Lower leg skin (tissue), 4 donors: Measurements from ENCODE around the gene PSMB5. TPM values are rescaled to one million over a fixed set of nuclear protein-coding genes. Genes with fewer than 3 reads are reported as not detected.

ENCODE experiments used
- DNase-seq, 2 donors: peaks; one replicate each; pipeline ENCODE4 v3.0.0-alpha.2; 2019; ENCODE audit warnings: low spot score in 2 of 2
- H3K4me3 ChIP-seq: fragments of 200-600 bp; sonication (generic); 2 replicates; pipeline ENCODE4 v1.5.1; 2017; ENCODE audit warnings: mild to moderate bottlenecking, low read depth; ENCODE audit not compliant: poor library complexity, severe bottlenecking
- CTCF ChIP-seq, 3 donors: fragments of 450-650 bp; IDR thresholded peaks; one replicate each; pipeline ENCODE4 v1.5.1; 2016; ENCODE audit warnings: antibody characterized with exemption in 3 of 3, mild to moderate bottlenecking in 3 of 3, moderate library complexity in 2 of 3
- POLR2A ChIP-seq, 2 donors: fragments of 450-650 bp; IDR thresholded peaks; one replicate each; pipeline ENCODE4 v1.6.1; 2016 to 2017; ENCODE audit warnings: antibody characterized with exemption in 2 of 2, mild to moderate bottlenecking in 1 of 2, moderate library complexity in 1 of 2
- WGBS, 2 donors: methylation state at CpG; one replicate each; pipeline ENCODE4 v1.1.5; 2018; 5-methylcytosine and 5-hydroxymethylcytosine counted together
- intact Hi-C: fragments of 100-400 bp; cut with DNase I; formaldehyde crosslinking; loops from one replicate; pipeline ENCODE4 v1.15.0; 2023; ENCODE audit warnings: low total_unique reads
- total RNA-seq, 4 donors: library from RNA; depleted of rRNA; stranded (reverse); fragments of >200 nt; gene quantifications; one replicate each; pipeline ENCODE4 v1.1.0, GENCODE V29; 2016

Gene PSMB5
- total RNA-seq, 4 donors from 2014 or later = 70.6 to 148 (median 116) TPM

- 96 to 100% methylated on average over 10 of the region's 10 CpGs for WGBS, 2 donors
Observed at GRCh38 chr14:23053426-23053825, 18.7 kb upstream of the PSMB5 start.

GRCh38 chr14:23052671-23053070 lies 18.0 kb upstream of the PSMB5 start:
- no peak overlapping the region for H3K4me3 ChIP-seq
- TF ChIP-seq CTCF (IDR thresholded peaks at IDR 0.05) (no peak), POLR2A (IDR thresholded peaks at IDR 0.05) (no peak)
- peak in 1 of 2 donors; percentile 45 for DNase-seq
- 73 to 80% methylated on average over 3 of the region's 3 CpGs for WGBS, 2 donors
- intact Hi-C loops = no loop called here

More at GRCh38 chr14:23053426-23053825, 18.7 kb upstream of the PSMB5 start:
- intact Hi-C loops = no loop called here
- peak in 1 of 2 donors; percentile 85 for DNase-seq
- no peak overlapping the region for H3K4me3 ChIP-seq
- TF ChIP-seq POLR2A (IDR thresholded peaks at IDR 0.05) (no peak), CTCF (IDR thresholded peaks at IDR 0.05) (no peak)

- TF ChIP-seq CTCF (IDR thresholded peaks at IDR 0.05) (no peak), POLR2A (IDR thresholded peaks at IDR 0.05) (no peak)
- intact Hi-C loops = no loop called here
- no peak for DNase-seq
- no peak overlapping the region for H3K4me3 ChIP-seq
- WGBS, 2 donors = 33 to 43% methylated on average over 5 to 10 of the region's 14 CpGs
Observed at GRCh38 chr14:23052182-23052623, 17.5 kb upstream of the PSMB5 start.

GRCh38 chr14:23051141-23052057 lies 16.7 kb upstream of the PSMB5 start:
- WGBS, 2 donors = 71 to 79% methylated on average over 5 of the region's 5 CpGs
- no peak overlapping the region for H3K4me3 ChIP-seq
- intact Hi-C loops = no loop called here
- no peak for DNase-seq
- TF ChIP-seq POLR2A (IDR thresholded peaks at IDR 0.05) (no peak), CTCF (IDR thresholded peaks at IDR 0.05) (no peak)

GRCh38 chr14:23049011-23049410 lies 14.3 kb upstream of the PSMB5 start:
- DNase-seq = no peak
- intact Hi-C loops = no loop called here
- H3K4me3 ChIP-seq = no peak overlapping the region
- TF ChIP-seq POLR2A (IDR thresholded peaks at IDR 0.05) (no peak), CTCF (IDR thresholded peaks at IDR 0.05) (no peak)
- WGBS, 2 donors = 92 to 95% methylated on average over 9 of the region's 9 CpGs
